ENCODE data around the gene OR6N2.

OR6N2 gene, protein sequence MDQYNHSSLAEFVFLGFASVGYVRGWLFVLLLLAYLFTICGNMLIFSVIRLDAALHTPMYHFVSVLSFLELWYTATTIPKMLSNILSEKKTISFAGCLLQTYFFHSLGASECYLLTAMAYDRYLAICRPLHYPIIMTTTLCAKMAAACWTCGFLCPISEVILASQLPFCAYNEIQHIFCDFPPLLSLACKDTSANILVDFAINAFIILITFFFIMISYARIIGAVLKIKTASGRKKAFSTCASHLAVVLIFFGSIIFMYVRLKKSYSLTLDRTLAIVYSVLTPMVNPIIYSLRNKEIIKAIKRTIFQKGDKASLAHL

DNA sequence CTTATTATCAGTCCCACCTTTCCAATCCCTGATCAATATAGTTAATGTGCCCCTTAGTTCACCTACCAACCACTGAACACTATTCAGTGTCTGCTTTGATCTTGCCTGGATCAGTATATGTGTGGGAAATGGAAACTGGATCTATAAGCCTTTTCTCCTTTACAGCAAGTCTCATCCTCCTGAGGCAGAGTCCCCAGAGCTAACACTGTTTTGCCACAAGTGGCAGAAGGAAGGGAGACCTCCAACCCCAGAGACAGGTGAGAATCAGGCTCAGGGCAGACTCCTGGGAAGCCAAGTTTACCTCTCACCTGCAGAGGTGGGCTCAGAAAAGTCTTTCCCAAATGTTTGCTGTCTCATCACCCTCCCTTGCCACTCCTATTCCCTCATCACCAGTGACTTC is at the start of gene OR6N2:
Gene OR6N2 (minus strand): TSS at position 101 of the 400 bp plus-strand sequence. CDS start 3,569 bp downstream, outside the sequence.
- no peak for FAIRE-seq

DNA sequence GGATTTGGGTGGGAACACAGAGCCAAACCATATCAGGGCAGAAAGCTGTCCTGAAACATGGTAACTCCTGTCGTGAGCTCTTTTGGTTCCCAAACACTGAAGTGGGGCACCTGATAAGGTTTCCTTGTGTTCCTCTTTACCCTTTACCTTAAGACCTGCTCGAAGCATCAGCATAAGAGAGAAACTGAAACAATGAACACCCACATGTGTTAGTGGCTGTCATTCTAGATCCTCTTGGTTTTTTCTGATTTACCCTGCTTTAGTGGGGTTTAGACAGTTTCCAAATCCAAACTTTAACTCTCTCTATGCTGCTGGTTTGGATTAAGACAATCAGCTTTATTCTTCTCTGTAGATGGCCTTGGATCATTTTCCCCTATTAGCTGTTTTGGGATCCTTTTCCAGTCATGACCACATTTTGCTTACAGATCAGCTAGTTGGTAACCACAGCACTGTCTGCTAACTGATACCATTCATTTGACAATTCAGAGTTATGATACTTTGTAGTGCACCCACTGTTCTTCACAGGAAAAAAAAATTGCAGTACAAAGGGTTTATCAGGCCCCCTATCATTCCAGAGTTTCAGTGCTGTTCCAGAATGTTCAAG is 49.2 kb upstream of the OR6N2 start:
- FAIRE-seq: no peak

DNA sequence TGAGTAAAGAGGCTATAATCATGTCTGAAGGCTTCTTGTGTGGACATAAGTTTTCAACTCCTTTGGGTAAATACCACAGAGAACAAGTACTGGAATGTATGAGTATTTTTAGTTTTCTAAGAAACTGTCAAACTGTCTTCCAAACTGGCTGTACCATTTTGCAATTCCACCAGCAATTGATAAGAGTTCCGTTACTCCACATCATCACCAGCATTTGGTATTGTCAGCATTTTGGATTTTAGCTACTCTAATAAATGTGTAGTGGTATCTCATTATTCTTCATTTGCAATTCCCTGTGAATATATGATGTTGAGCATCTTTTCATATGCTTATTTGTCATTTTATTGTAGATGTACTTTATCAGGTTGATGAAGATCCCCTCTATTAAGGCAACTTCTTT is 40.7 kb upstream of the OR6N2 start:
- no peak for FAIRE-seq

DNA sequence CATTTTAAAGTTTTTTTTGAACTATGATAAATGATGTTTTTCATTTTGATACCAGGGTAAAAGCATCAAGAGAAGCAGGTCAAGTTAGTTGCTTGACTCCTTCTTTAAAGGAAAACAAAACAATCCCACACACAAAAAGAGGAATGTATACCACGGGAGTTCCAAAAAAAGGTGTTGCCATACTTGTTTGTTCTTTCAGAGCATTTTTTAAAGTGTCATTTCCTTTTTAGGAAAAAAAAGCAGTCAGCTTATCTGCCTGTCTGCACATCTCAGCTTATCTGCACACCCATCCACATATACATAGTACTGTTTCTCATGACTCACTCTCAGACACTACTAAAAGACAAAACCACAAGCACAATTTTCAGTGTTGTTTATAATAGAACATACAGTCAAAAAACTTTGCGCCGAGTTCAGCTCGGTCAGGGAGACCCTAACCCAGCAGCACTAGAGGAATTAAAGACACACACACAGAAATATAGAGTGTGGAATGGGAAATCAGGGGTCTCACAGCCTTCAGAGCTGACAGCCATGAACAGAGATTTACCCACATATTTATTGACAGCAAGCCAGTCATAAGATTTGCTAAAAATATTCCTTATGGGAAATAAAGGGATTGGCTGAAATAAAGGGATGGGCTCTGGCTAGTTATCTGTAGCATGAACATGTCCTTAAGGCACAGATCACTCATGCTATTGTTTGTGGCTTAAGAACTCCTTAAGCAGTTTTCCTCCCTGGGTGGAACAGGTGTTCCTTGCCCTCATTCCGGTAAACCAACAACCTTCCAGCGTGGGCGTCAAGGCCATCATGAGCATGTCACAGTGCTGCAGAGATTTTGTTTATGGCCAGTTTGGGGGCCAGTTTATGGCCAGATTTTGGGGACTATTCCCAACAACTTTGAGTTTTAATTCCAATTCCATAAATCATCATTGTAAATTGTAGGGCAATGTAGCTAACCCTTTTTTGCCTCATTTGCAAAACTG is 38.7 kb upstream of the OR6N2 start:
- no peak for FAIRE-seq

DNA sequence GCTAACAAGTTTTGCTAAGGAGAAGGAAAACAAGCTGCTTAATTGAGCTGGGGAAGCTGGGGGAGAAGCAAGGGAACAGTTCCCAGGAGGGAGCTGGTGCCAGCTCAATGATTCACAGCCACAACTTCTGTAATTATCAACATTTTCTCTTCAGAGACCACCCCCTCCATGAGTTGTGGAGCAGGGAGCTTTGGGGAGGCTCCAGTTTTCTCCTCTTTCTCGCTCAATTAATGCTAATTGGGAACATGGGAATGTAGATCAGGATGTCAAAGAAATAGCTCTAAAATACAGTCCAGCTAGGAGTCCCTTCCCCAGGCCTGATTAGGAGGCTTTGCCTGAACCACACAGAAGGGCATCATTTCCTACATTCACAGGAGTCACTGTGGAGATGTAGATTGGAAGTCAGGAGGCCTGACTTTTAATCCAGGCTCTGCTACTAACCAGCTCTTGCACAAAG is 38.0 kb upstream of the OR6N2 start:
- FAIRE-seq: no peak

DNA sequence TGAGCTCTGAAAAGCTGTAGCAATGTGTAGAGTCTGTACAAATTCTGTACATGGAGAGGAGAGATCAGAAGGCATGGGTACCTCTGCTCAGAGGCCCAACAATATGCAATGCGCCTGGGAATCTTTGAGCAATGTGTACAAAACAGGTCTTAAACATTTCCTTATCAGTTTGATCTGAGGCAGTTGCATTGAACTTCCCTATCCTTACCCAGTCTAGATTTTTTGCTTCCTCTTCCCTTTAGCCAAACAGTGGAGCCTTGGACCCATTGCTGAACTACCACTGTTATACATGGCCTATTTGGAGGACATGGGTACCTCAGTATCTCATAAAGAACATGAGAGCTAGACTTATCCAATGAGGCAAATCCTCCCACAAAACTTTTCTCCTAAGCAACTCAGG is 37.6 kb upstream of the OR6N2 start:
- FAIRE-seq: no peak

DNA sequence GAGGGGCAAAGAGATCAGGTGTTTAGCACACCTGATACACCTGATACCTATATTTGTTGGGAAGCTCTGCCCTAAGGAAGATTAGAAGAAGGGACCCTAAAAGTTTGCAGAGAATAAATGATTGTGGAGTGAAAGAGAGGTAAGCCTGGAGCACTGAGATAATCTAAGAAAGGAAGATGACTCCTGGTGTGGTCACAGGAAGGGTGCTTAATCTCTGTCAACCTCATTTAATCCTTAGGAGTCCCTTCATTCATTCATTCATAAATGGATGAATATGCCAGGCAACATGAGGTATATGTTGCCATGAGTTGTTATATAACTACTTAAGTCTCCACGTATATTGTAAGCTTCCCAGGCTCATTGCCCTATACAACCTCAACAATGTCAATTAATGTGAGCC is 34.0 kb upstream of the OR6N2 start:
- no peak for FAIRE-seq

DNA sequence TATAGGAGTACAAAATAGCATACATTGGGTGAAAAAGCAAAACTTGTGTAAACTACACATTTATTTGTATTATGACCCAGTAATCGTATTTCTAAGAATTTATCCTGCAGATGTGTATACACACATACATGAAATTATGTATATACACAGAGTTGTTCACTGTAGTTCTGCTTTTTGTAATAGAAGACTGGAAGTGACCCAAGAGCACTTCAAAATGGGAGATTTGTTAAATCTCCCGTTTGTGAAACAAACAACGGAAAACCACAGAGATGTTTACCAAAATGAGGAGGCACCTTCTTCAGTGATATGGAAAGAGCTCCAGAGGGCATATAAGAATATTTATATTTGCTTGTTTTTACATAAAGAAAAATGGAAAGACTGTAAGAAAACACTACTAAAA is 32.2 kb upstream of the OR6N2 start:
- no peak for FAIRE-seq

DNA sequence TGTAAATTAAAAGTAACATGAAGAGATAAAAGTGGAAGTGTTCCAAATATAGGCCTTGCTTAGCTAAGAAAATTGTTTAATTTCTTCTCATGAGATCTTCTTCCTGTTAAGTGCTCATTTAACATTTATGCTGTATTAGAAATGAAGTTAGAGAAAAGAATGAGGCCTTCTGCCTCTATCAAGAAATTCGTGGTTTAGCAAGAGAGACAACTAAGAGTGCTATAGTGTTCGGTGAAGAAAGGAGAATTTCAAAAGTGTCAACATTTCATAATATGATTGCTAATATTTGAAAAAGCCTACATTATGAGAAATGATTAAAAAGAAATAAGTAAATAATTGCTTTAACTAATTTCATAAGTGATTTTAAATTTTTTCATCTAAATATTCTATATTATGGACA is 31.3 kb upstream of the OR6N2 start:
- FAIRE-seq: peak; percentile 29

DNA sequence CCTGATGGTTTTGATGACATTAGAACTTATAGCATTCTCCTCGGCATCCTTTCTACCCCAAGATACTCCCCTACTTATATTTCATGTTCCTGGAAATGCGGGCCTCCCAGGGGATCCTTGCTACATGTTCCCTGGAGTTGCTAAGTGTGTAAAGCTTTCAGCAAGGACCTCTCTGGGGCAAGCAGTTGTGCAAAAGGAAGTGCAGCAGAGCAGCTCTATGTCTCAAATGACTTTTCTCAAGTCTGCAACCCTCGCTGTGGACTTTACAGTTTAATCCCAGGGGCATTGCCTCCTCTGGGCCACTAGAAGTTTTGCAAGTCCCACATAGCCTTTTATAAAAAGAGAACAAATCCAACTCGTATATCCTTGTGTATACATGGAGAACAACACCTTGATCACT is 29.3 kb upstream of the OR6N2 start:
- no peak for FAIRE-seq

DNA sequence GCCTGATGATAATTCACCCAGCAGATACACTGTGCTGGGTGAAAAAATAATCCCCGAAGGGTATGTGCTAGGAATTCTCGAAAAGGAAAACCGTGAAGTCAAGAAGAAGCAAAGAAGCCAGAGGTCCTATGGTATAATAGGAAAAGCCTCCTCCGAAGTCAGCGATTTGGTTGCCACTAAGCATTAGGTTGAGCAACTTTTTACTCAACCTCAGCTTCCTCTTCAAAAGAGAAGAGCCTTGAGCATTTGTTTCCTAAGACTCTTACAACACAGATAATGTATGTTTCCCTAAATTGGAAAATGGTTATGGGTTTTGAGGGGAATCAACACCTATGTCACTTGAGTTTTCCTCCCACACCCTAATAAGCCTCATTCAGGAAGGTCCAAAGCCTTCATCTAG is 28.9 kb upstream of the OR6N2 start:
- FAIRE-seq: no peak

DNA sequence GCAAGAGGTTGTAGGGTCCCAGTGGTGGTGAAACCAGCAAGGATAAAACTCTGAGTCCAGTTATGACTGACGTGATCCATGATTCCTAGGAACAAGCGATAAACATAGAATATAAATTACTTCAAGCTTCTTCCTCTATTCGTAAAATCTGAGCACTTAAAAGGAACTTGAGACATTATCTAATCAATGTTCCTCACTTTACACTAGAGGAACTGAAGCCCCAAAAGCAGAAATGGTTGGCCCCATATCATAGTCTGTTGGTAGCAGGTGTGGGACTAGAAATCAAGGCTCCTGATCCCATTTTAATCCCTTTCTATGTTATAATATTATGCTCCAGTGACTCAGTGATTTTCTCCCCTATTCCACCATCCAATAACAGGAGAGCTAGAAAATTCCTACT is 28.3 kb upstream of the OR6N2 start:
- FAIRE-seq: no peak

DNA sequence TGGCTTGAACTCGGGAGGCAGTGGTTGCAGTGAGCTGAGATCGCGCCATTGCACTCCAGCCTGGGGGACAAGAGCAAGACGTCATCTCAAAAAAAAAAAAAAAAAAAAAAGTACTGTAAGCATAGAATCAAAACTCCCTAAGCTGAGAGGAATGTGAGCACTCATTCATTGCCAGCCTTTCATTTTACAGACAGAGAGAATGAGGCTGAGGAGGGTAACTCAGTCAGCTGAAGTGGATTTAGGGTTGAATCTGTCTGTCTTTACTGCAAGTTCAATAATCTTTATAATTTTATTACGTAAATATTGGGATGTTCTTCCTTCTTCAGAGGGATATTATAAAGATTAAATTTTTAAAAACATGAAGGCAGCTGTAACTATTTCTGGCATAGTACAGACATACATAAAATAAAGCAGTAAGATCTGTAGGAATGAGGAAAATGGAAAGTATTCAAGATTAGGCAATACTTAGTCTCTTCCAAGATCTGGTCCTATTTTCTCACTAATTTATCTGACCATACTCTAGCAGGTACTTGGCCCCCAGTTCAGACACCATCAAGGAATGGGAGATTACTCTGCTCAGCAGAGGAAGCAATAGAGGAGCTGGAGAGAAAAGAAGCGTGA is 26.0 kb upstream of the OR6N2 start:
- FAIRE-seq: no peak

DNA sequence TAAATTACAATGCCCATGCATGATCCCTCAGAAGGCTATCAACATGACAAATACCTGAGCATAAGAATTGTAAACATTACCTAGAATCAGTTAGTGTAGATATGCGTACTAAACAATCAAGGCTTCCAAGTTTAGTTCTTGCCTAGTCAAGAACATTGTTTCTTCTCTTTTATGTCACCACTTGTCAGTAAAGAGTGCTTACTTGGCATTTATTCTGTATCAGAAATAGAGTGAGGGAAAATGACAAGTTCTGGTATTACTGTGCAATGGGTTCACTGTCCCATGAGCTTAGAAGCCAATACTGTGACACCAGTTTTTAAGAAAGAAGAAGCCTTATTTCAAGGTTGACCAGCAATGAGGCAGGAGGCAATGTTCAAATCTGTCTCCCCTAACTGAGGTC is 22.7 kb upstream of the OR6N2 start:
- no peak for FAIRE-seq

DNA sequence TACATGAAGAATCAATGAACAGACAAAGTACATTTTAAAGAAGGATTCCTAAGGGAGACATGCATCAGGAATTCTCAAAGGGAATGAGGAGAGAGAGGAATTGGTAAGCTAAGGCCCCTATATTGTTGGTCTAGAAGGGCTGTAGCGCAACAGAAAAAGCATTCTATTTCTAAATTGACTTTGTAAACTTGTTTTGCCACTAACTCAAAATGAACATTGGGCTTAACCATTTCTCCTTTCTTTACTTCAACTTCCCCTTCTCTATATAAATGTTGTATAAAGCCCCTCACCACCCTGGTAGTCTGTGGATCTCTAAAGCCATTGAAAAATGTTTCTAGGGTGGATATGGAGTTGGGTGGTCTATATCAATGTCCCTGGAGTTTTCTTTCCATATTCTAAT is 20.4 kb upstream of the OR6N2 start:
- FAIRE-seq: no peak

DNA sequence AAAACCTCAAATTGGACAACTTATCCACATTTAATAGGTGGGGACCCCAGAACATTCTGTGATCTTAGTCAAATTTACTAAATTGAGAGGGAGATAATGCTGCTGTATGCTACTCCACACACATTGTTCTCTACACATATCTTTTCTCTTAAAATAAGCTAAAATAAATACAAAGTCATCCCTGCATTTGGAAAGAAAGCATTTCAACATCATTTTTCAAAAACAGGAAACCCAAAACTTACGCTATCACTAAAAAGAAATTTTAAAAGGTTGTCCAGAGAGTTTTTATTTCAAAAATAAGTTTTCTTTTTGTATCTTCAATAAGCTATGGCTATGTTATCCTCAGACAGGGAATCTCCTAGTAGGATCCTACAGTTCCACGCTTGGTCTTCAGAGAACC is 19.5 kb upstream of the OR6N2 start:
- FAIRE-seq: no peak

DNA sequence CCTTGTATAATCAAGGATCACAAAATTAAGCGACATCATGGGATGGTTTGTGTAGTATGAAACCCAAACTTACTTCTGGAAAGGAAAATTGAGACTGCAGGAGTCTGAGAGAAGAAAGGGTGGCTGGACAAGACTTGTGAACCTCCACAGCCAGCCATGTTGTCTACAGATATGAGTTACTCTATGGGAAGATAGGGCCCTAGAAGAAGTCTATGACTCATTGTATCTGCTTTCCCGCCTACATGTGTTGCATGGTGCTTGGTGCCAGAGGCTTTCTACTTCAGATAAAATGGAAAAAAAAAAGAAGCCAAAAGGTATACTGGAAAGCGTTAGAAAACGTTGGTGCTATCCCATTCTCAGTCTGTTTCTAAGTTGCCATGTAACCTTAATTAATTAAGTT is 18.7 kb upstream of the OR6N2 start:
- FAIRE-seq: no peak

DNA sequence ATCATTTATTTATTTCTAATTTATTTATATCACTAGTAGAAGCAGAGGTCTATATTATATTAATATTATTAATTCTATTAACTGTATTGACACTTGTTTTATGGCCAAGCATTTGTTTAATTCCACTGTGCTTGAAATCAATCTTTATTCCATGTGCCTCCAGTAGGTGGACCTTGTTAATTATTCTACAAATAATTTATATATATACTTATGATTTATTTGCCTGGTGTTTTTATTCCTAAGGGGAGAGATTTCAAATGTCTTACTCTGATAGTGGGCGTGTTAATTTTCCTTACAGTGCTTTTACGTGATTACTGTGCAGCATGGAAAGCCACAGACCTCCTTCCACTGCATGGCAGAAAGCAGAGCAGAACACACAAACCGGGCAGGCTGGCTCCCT is 17.5 kb upstream of the OR6N2 start:
- no peak for FAIRE-seq

DNA sequence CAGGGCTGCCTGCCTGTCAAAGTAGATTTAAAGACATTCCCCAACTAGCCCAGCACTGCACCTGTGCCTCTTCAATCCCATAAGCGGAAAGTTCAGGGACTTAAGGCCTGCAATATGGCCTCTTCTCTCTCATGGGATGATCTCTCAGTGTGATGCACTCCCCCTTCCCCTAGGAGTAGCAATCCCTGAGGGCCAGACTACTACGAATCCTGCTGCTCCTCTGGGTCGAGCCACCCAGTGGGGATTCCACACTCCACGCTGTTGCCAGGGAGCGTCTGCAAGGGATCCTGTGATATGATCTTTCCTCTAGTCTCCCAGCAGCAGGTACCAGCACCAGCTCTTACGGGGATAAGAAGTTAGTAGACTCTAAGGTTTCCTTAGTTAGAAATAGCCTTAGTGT is 13.2 kb upstream of the OR6N2 start:
- FAIRE-seq: no peak

DNA sequence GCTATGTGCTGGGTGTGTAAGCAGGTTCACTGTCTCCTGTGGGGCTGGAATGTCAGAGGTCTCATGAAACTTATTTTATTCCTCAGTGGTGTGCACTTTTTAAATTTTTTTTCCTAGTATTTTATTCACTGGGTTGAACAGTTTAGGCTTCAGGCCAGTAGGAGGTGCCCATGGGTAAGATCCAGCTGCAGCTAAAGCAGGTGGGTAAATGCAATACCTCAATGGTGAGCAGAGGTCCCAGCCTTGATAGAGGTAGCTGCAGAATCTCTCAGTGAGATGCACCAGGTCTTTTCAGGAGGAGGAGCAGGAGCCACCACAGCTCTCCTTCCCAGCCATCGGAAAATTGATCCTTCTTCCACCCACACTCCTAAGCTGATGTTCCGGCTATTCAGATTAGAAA is 12.6 kb upstream of the OR6N2 start:
- no peak for FAIRE-seq

DNA sequence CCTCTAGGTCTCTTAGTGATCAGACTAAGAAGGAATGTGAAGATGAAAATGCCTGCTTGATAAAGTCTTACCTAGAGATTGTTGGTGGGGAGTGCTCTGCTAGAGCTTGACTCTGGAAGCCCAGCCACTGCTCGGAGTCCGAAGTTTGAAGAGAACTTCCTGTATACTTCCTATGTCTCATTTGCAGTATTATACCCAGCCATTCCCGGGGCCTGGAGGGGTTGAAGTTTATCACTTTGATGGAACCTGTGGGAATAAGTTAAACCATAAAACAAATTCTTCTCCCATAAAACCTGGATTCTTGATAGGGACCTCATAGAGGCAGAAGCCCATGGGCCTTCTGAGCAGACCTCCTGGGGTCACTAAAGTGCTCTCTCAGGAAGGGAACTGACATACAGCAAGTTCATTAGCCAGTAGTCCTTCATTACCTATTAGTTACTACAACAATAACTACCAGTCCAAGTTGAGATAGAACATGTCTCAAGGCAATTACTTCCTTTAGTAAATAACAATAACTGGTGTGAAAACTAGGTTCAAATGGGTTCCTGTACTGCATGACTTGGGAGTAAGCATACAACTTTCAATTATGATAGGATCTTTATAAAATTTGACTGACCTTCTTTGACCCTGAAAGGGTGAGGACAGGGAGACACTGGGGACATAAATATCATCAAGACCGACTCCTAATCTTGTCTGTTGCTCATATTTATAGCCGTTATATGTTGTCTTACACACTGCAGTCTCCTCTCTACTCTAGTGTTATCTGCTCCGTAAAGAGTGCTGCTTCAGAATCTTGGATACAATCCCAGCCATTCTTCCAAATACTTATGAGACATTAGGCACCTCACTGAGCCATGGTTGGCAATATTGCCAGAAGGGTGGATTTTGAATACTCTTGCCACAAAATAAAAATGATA is 8.8 kb downstream of the OR6N2 start, which contains the start of gene OR6N1:
Gene OR6N1 (minus strand): TSS at position 246 of the 917 bp plus-strand sequence. CDS start 5,513 bp downstream, outside the sequence.
- FAIRE-seq: no peak

DNA sequence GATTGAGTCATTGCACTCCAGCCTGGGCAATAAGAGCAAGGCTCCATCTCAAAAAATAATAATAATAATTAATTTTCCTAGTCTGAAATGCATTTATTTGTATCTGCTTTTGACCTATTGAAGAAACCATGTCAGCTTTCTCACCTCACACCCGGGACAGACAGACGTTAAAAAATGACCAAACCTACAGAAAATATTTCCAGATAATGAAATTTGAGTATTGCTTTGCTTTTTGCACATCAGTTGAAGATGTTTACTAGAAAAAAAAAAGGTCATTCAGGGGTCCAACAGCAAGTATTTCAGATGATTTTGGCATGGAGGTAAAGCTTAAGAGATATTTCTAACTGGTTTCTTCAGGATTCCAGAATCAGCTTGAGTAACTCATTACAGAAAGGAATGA is 26.6 kb downstream of the OR6N2 start, which contains the start of gene OR6K6:
Gene OR6K6 (plus strand): TSS at position 301 of the 400 bp plus-strand sequence. CDS start 168 bp downstream, outside the sequence.
- FAIRE-seq: no peak

Data from TTC549 (cell line).